GM18867 (cell line): ENCODE measurements around the gene ARHGEF39.

Experiments used
- ATAC-seq: cut with Tn5 transposase; IDR thresholded peaks from one replicate; pipeline ENCODE4 v1.9.1; 2021; ENCODE audit warnings: mild to moderate bottlenecking, moderate library complexity; ENCODE audit not compliant: unreplicated experiment

Gene ARHGEF39

DNA sequence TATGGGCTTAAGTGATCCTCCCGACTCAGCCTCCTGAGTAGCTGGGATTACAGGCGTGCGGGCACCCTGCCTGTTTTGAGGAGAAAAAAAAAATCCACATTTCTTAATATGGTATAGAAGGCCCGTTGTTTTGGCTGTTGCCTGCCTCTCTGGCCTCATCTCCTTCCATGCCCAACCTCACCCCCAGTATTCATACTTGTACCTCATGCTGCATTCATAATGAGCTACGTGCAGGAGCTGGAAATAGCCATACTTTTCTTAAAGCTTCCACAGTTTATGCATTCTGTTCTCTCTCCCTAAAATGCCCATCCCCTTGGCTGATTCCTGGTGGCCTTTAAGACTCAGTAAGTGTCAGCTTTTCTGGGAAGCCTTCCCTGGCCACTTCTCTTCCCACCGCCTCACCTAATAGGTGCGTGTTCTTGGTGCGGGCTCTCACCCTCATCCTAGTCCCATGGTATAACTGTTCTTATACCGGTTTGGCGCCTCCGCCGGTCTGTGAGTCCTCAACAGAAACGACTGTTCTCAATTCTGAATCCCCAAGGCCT lies 26.8 kb upstream of the ARHGEF39 start:
- no peak for ATAC-seq

DNA sequence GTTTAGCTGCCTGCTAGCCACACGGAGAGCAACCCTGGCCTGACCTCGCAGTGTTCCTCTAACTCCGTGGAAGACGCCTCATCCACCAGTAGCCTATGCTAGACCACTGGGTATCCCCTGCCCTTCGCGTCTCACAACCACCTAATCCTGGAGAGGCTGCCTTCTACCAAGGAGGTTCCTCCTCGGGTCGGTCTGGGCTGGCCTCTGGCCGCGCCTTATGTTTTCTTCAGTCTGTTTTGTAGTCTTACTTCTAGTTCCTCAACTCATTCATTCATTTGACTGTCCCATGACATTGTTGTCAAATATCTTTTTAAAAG lies 26.3 kb upstream of the ARHGEF39 start:
- no peak for ATAC-seq

DNA sequence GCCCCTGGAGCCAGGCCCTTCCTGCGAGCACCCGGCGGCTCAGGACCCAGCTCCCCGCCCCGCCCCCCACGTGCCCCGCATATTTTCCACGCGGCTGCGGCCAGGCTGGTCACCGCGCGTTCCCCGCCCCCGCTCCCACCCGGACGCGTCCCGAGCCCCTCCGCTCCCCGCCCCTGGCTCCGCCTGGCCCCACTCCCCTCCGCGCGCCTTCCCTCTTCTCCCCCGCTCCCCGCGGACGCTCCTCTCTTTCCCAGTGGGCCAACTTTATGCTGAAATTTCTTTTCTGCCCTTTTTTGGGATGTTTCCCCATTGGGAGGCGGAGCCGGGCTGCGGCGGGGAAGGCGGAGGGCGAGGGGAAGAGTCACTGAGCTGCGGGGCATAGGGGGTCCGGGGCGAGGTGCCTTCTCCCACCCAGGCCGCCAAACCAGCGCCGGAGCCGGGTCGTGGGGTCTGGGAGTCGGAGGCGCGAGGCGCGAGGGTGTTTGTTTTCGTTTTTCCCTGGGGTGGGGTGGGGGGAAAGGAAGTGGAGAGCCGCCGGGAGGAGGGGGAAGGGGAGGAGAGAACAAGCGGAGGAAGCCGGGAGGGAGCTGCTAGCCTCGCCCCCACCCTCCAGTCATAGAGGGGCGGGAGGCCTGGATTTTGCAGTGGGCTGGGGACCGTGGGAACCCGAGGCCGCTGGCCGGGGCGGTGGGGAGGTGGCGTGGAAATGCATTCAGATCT lies 25.8 kb upstream of the ARHGEF39 start:
- no peak for ATAC-seq

DNA sequence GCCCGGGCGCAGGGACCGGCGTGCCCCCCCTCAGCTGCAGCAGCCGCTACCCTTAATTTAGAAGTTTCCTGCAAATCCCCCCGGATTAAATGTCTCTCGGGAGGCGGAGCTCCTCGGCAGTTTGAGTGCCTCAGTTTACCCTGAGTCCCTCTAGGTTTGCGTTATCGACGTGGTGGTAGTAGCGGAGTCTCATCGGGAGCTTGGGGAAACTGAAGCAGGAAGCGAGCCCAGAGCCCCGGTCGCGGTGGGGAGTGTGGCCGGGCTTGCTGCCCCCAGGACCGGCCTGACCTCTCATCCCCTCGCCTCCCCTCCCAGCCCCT lies 25.3 kb upstream of the ARHGEF39 start:
- no peak for ATAC-seq

DNA sequence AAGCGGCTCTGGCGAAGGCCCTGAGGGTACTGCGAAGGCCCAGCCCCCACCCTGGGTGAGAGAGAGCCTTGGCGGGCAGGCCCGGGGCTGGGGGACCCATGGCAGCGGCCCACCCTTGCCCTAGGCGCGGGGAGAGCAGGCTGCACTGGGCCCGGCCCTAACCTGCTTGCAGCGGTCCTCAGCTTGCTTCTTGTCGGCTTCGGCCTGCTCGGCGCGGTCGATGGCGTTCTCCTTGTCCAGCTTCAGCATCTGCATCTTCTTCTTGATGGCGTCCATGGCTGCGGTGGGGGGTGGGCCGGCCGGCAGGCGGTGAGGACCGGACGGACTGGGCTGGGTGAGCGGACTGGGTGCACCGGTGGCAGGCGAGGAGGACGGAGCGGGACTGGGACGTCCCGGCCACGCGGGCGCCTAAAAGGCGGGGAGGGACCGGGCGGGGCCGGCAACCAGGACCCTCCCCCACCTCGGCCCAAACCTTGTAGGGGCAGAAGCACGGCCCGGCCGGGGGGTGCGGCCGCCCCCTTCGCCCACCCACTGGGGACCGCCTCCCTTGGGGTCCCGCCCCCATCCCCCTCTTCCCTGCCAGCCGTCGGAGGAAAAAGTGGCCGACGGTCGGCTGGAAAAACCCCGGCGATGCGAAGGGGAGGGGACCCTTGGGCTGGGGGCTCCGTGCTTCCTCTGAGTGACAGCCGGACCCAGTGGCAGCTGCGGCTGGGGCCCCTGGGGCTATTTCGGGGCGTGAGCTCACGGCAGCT lies 24.7 kb upstream of the ARHGEF39 start, which contains the start of gene TPM2:
TPM2 (minus strand) TSS at position 384 of the 752 bp plus-strand sequence; CDS start at position 276, 108 bp downstream.
- ATAC-seq: no peak

DNA sequence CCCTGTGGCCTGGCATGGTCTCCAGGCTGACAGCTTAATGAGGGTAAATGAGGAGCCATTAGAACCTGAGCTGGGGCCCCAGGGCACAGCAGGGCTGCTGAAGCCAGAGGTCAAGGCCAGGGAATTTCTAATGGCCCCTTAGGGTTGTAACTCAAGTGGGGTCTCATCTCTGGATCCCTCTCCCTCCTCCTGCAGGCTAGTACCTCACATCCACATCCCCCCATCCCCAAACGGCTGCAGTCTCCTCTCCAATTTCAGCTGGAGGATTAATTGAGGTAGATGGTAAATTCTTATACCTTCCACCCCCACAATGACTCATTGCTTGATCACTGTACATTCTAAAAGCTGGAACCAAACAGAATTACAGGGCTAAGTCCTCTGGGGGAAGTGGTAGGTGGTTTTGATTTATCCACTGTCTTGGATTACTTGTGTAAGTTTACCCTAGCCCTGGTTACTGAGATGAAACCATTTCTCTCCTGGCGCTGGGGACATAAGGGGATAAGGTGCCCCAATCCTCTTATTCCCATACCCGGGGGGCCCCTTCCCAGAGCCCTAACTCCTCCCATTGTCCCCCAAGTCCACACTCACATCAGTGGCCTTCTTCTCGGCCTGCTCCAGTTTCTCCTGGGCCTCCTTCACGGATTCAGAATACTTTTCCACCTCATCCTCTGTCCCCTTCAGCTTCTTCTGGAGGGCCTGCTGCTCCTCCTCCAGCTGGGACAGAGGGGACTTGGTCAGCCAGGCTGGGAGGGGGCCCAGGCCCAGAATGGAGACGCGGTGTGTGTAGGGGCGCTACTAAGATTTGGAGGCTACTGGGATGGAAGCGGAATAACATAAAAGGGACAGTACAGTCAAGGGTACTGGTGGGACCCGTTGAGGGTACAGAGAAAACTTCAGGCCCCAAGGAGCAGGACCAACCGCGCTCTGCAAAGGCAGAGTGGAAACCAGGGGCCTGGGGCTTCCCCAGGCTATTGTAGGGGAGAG lies 23.9 kb upstream of the ARHGEF39 start:
- no peak for ATAC-seq

DNA sequence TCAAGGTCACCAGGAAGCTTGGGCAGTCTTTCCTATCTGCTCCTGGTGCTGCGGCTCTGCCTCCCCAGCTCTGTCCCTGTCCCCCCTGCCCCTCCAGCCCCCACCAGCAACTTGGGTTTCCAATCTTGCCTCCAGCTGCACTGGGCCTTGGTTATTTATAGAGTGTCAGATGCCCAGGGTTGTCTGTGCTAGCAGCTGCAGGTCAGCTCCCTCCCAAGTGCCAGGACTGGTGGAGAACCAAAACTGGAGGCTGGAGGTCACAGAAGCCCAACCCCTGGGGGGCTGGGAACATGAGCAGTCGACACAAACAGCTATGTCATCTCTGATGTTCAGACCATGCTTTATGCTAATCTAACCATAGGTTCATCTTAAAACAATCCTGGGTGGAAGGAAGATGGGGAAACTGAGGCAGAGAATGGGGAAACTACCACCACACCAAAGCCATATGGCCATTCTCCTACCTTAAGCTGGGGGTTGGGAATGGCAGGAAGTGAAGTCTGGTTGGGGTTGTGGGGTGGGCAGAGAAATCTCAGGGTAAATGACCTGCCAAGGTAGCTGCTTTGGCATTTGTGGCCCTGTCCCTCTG lies 23.1 kb upstream of the ARHGEF39 start:
- no peak for ATAC-seq

DNA sequence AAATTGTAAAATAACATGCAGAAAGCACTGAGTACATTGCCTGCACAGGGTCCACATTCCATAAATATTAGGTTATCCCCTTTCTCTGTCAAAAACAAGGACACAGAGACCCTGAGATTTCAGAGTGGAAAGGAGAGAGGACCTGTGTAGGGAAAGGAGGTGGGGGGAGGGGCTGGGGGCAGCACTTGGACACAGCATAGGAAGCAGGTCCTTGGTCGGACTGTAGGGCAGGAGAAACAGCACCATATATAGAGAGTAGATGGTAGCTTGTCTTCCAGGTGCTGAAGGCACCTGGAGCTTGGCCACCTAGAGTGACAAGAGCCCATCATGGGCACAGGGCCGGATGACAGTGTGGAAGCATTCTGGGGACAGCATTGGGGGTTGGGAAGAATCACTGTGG lies 22.3 kb upstream of the ARHGEF39 start:
- no peak for ATAC-seq

DNA sequence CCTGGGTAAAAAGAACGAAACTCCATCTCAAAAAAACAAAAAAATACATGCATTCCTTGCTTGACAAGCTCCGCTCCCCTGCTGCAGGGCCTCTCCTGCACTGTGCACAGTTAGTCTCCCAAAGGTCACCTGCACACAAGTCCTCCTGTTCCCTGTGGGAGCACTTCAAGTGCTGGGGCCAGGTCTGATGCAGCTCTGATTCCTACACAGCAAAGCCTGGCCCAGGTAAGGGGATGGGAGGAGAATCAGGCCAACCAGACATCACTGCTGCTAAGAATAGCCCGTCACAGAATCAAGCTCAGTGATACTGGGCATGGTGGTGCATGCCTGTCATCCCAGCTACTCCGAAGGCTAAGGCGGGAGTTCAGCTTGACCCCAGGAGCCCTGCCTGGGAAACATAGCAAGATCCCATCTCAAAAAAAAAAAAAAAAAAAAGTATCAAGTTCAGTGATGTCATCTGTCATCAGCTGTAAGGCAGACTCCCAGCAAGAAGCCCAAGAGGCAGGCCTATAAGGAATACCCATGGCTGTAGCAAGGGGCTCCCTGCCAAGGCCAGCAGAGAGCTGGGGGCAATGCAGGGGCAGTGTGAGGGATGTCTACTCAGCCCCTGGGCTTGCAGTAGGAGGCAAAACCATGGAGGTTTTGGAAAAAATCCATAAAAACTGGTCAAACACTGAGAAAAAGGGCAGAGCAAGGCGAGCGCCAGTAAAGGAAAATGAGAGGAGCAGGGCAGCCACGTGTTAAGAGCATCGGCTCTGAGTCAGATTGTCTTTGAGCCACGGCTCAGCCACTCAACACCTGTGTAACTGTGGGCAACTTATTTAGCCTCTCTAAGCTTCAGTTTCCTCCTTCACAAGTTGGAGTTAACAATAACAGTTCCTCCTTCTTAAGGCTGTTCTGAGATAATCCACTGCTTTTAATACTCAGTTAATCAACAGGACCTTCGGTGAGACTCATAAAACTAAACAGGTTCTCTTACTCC lies 21.5 kb upstream of the ARHGEF39 start:
- no peak for ATAC-seq

DNA sequence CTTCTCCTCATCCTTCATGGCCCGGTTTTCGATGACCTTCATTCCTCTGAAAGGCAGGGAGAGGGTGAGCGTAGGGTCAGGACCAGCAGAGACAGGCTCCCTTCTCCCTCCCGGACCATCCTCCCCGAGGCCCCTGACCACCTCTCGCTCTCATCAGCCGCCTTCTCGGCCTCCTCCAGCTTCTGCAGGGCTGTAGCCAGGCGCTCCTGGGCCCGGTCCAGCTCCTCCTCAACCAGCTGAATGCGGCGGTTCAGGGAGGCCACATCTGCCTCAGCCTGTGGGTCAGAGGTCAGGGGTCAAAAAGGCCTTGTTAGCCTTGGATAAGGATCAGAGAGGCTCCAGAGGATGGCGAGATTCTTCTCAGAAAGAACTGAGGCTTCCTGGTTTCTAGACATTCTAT lies 20.5 kb upstream of the ARHGEF39 start:
- ATAC-seq: no peak

DNA sequence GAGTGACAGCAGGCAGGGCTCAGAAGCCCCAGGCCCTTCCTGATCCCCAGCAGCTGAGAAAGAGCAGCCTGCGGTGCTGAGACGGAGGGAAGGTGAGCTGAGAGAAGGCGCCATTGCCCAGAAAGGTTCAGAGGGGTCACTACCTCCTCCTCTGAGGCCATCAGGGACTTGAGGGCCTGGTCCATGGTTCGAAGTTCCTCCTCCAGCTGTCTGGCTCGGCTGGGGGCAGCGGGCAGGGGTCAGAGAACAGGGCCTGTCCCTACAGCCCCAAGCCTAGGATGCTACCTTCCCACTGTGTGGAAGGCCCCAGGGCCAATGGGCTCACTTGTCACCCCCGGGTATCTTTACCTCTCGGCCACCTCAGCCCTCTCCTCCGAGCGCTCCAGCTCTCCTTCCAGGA lies 19.9 kb upstream of the ARHGEF39 start:
- no peak for ATAC-seq

DNA sequence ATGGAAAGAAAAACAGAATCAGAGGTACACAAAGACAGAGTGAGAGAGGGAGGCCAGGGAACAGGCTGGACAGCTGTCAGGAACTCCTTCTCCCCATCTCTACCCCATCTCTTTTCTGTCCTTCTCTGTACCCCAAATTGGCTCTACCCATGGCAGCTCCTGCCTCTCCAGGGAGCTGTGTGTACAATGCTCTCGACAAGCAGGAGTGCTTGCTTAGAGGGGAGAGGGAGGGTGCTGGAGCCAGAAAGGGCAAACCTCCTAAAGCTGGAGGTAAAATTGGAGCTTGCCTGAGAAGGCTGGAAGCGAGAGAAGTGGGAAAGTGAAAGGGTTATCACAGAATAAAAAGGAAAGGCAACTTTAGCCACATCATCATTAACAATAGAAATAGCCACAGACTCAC lies 18.3 kb upstream of the ARHGEF39 start:
- no peak for ATAC-seq

DNA sequence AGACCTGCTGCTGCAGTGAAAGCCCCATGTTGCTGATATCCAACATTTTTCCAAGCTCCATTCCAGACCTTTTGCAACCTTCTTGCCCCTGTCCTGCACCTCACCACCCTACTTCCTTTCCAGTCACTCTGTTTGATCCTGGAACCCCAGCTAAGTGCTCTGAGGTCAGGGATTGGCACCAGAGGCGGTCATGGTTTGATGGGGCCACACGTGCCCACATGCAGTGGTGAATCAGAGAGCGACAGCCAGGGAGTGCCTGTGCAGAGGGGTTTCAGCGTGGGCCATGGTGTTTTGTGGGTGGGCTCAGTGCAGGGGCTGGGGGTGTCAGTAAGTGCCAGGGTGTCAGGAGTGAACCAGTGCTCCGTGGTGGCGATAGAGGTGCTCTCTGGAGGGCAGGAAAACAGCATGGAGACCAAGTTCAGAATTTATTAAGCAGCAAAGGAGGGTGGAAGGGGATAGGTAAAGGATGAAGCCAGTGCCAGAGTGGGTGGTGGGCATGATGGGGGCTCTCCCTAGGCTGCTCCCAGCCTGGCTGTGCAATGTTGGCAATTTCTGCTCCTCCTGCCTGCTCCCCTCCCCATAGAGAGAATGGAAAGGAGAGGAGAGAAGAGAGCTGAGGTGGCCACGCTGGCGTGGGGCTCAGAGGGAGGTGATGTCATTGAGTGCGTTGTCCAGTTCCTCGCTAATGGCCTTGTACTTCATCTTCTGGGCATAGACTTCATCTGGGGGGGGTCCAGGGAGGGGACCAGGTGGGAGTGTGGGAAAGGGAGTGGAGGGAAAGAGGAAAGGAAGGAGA lies 17.7 kb upstream of the ARHGEF39 start:
- no peak for ATAC-seq

DNA sequence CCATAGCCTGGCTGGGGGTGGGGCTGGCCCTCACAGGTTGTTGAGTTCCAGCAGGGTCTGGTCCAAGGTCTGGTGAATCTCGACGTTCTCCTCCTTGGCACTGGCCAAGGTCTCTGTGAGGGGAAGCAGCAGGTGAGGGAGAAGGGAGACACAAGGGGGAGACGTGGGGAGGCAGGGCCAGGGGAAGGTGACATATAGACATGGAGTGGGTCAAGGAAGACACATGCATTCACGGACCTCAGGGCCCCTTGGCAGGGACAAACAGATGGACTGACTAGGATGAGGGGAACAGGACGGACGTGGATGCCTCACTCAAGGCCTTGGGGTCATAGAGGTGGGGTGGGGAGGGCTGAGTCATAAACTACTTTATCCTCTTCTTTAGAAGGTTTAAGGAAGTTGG lies 17.1 kb upstream of the ARHGEF39 start:
- no peak for ATAC-seq

DNA sequence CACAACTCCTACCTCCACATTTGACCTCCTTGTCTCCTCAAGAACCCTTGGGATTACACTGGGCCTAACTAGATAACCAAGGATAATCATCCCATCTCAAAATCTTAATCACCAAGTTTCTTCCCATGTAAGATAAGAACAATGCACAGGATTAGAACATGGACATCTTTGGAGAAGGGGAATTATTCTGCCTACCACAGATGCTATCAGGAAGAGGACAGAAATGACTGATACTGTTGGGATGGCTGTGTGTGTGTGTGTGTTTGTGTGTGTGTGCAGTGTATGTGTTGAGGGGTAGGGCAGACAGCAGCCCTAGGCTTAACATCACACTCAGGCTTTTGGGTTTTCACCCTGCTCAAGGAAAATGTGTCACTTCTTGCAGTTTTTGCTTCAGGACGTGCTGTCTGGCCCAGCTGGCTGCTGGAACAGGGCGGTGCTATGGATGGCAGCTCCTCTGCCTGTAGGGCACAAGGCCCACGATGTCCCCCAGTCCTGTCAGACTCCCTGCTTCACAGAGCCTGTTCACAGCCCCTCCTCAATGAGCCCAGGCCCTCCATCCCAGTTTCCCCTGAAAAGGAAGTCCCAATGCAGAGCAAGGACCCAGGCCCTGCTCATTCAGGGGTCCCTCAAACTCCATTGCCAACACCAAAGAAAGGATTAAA lies 16.5 kb upstream of the ARHGEF39 start:
- ATAC-seq: no peak

DNA sequence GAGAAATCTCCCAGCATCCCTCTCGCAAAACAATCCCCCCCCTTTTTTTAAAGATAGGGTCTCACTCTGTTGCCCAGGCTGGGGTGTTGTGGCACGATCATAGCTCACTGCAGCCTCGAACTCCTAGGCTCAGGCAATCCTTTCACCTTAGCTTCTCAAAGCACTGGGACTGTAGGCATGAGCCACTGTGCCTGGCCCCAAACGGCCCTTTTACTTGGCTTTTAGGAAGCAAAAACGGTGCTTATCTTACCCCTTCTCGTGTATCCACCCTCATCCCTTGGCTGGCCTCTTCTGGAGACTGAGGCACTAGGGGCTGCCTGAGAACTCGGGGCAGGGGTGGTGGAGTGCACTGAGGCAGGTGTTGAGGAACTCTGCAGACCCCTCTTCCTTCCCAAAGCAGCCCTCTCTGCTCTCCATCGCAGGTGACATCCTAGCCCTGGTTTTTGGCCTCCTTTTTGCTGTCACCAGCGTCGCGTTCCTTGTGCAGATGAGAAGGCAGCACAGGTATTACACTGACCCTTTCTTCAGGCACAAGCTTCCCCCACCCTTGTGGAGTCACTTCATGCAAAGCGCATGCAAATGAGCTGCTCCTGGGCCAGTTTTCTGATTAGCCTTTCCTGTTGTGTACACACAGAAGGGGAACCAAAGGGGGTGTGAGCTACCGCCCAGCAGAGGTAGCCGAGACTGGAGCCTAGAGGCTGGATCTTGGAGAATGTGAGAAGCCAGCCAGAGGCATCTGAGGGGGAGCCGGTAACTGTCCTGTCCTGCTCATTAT lies 15.5 kb upstream of the ARHGEF39 start:
- ATAC-seq: peak; percentile 75

DNA sequence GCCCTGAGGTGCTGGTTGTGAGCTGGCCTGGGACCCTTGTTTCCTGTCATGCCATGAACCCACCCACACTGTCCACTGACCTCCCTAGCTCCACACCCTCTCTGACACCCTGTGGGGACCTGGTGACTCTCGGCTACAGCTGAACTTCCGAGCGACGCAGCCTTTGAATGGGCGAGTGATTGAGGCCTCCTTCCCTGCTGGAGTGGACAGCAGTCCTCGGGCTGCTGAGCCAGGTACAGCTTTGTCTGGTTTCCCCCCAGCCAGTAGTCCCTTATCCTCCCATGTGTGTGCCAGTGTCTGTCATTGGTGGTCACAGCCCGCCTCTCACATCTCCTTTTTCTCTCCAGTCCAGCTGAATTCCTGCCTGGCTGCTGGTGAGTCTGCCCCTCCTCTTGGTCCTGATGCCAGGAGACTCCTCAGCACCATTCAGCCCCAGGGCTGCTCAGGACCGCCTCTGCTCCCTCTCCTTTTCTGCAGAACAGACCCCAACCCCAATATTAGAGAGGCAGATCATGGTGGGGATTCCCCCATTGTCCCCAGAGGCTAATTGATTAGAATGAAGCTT lies 14.9 kb upstream of the ARHGEF39 start:
- no peak for ATAC-seq
